Ascending aorta (tissue), 2 donors: ENCODE results near the gene NKD1. TPM values are rescaled to one million over a fixed set of nuclear protein-coding genes. Genes with fewer than 3 reads are reported as not detected.

ENCODE experiments used
- DNase-seq, 2 donors: peaks; one replicate each; pipeline ENCODE4 v3.0.0-alpha.2; 2019; ENCODE audit warnings: low spot score in 2 of 2
- H3K27ac ChIP-seq, 2 donors: fragments of 200-600 bp; sonication (generic); one replicate each; pipeline ENCODE4 v1.5.1; 2016 to 2017; ENCODE audit warnings: mild to moderate bottlenecking in 1 of 2
- H3K27me3 ChIP-seq: fragments of 200-600 bp; sonication (generic); one replicate; pipeline ENCODE4 v1.5.1; 2017
- H3K36me3 ChIP-seq, 2 donors: fragments of 200-600 bp; sonication (generic); one replicate each; pipeline ENCODE4 v1.5.1; 2016
- H3K4me1 ChIP-seq, 2 donors: fragments of 200-600 bp; sonication (generic); one replicate each; pipeline ENCODE4 v1.5.1; 2016 to 2017; ENCODE audit warnings: mild to moderate bottlenecking in 1 of 2
- H3K4me3 ChIP-seq, 2 donors: fragments of 200-600 bp; sonication (generic); one replicate each; pipeline ENCODE4 v1.5.1; 2016 to 2017; ENCODE audit warnings: mild to moderate bottlenecking in 1 of 2
- H3K9me3 ChIP-seq, 2 donors: fragments of 200-600 bp; sonication (generic); one replicate each; pipeline ENCODE4 v1.5.1; 2016
- CTCF ChIP-seq, 3 experiments: fragments of 200-600 bp in 2 of 3; fragments of 450-650 bp in 1 of 3; sonication (generic) in 2 of 3; IDR thresholded peaks; one replicate each; pipeline ENCODE4 v1.5.1; 2016 to 2019; ENCODE audit warnings: antibody characterized with exemption in 3 of 3, mild to moderate bottlenecking in 1 of 3, moderate library complexity in 1 of 3
- intact Hi-C: fragments of 100-400 bp; cut with DNase I; formaldehyde crosslinking; loops from one replicate; pipeline ENCODE4 v1.15.1; 2023
- total RNA-seq: library from RNA; depleted of rRNA; stranded (reverse); fragments of >200 nt; gene quantifications from one replicate; pipeline ENCODE4 v1.1.0, GENCODE V29; 2016

The NKD1 gene
- total RNA-seq, 1 donor from 2014 or later = 33.2 TPM

- H3K4me3 ChIP-seq = no peak overlapping the region
- H3K4me1 ChIP-seq = peaks cover 9 to 41% of the 10 kb centered on the region in 2 donors
- H3K9me3 ChIP-seq = no peaks in the 10 kb centered on the region
- H3K27ac ChIP-seq = peak overlapping the region in 1 of 2 donors; percentile 82
- no peaks in the 10 kb centered on the region for H3K27me3 ChIP-seq
- TF ChIP-seq CTCF (IDR thresholded peaks at IDR 0.05) = no peak
- DNase-seq = no peak
- H3K36me3 ChIP-seq = peaks cover 10 to 35% of the 10 kb centered on the region in 2 donors
- intact Hi-C loops = no loop called here
Observed at GRCh38 chr16:50557046-50557445, 8.8 kb downstream of the NKD1 start.

GRCh38 chr16:50558913-50559312 is 10.7 kb downstream of the NKD1 start:
- H3K27me3 ChIP-seq = no peaks in the 10 kb centered on the region
- no peak overlapping the region for H3K27ac ChIP-seq
- intact Hi-C loops = no loop called here
- H3K4me1 ChIP-seq = peaks cover 9 to 32% of the 10 kb centered on the region in 2 donors
- H3K9me3 ChIP-seq = no peaks in the 10 kb centered on the region
- no peak overlapping the region for H3K4me3 ChIP-seq
- TF ChIP-seq CTCF (IDR thresholded peaks at IDR 0.05) = no peak
- peaks cover 14 to 49% of the 10 kb centered on the region in 2 donors for H3K36me3 ChIP-seq
- no peak for DNase-seq

GRCh38 chr16:50559342-50559741 is 11.1 kb downstream of the NKD1 start:
- H3K27ac ChIP-seq = no peak overlapping the region

GRCh38 chr16:50559804-50560514 is 11.8 kb downstream of the NKD1 start:
- intact Hi-C loops = no loop called here
- Histone ChIP-seq H3K27ac (no peak overlapping the region), H3K36me3 (peaks cover 14 to 52% of the 10 kb centered on the region in 2 donors), H3K4me3 (no peak overlapping the region), H3K4me1 (peaks cover 9 to 34% of the 10 kb centered on the region in 2 donors), H3K9me3 (no peaks in the 10 kb centered on the region), H3K27me3 (no peaks in the 10 kb centered on the region)
- no peak for TF ChIP-seq CTCF (IDR thresholded peaks at IDR 0.05)
- DNase-seq = no peak

More at GRCh38 chr16:50559342-50559741, 11.1 kb downstream of the NKD1 start:
- Histone ChIP-seq H3K27me3 (no peaks in the 10 kb centered on the region), H3K4me3 (no peak overlapping the region), H3K4me1 (peaks cover 9 to 32% of the 10 kb centered on the region in 2 donors), H3K9me3 (no peaks in the 10 kb centered on the region), H3K36me3 (peaks cover 14 to 52% of the 10 kb centered on the region in 2 donors)
- intact Hi-C loops = no loop called here
- no peak for DNase-seq
- TF ChIP-seq CTCF (IDR thresholded peaks at IDR 0.05) = no peak

- intact Hi-C loops = no loop called here
- Histone ChIP-seq H3K4me3 (no peak overlapping the region), H3K36me3 (peaks cover 14 to 52% of the 10 kb centered on the region in 2 donors), H3K9me3 (no peaks in the 10 kb centered on the region), H3K4me1 (peaks cover 0 to 21% of the 10 kb centered on the region in 2 donors), H3K27me3 (no peaks in the 10 kb centered on the region), H3K27ac (no peak overlapping the region)
- no peak for DNase-seq
- no peak for TF ChIP-seq CTCF (IDR thresholded peaks at IDR 0.05)
Observed at GRCh38 chr16:50560903-50561863, 13.0 kb downstream of the NKD1 start.
